Measurements from ENCODE around the gene ULBP2.

- TF ChIP-seq POLR2A (IDR thresholded peaks at IDR 0.05) (no peak), CTCF (IDR thresholded peaks at IDR 0.05) (no peak)
Observed at GRCh38 chr6:149903938-149904611, 37.7 kb upstream of the ULBP2 start.
